GM18508 (cell line): ENCODE results near the gene MTCL1.

Experiments used
- ATAC-seq: cut with Tn5 transposase; IDR thresholded peaks from one replicate; pipeline ENCODE4 v1.9.1; 2021; ENCODE audit warnings: moderate number of reproducible peaks; ENCODE audit not compliant: insufficient read depth, unreplicated experiment

The MTCL1 gene

GRCh38 chr18:8705238-8705960 is at the start of gene MTCL1:
TSS of gene MTCL1 (plus strand) at chr18:8705556. CDS start at chr18:8705661, 105 bp downstream.
- no peak for ATAC-seq

- no peak for ATAC-seq
Observed at GRCh38 chr18:8656232-8656631, 49.1 kb upstream of the MTCL1 start.

- ATAC-seq, result no peak
Observed at GRCh38 chr18:8657050-8657820, 48.1 kb upstream of the MTCL1 start.

GRCh38 chr18:8657873-8658470 is 47.4 kb upstream of the MTCL1 start:
- ATAC-seq, result no peak

GRCh38 chr18:8658858-8659485 is 46.4 kb upstream of the MTCL1 start:
- no peak for ATAC-seq

- no peak for ATAC-seq
Observed at GRCh38 chr18:8659609-8660242, 45.6 kb upstream of the MTCL1 start.

- ATAC-seq, result no peak
Observed at GRCh38 chr18:8660316-8660715, 45.0 kb upstream of the MTCL1 start.

- no peak for ATAC-seq
Observed at GRCh38 chr18:8661754-8662559, 43.4 kb upstream of the MTCL1 start.

- no peak for ATAC-seq
Observed at GRCh38 chr18:8662560-8663255, 42.6 kb upstream of the MTCL1 start.

- ATAC-seq, result no peak
Observed at GRCh38 chr18:8667846-8668245, 37.5 kb upstream of the MTCL1 start.

- ATAC-seq, result no peak
Observed at GRCh38 chr18:8668381-8668780, 37.0 kb upstream of the MTCL1 start.

- ATAC-seq, result no peak
Observed at GRCh38 chr18:8669571-8669970, 35.8 kb upstream of the MTCL1 start.

- ATAC-seq, result no peak
Observed at GRCh38 chr18:8673256-8674209, 31.8 kb upstream of the MTCL1 start.

GRCh38 chr18:8675057-8675456 is 30.3 kb upstream of the MTCL1 start:
- no peak for ATAC-seq

- no peak for ATAC-seq
Observed at GRCh38 chr18:8681196-8681595, 24.2 kb upstream of the MTCL1 start.

GRCh38 chr18:8684577-8684976 is 20.8 kb upstream of the MTCL1 start:
- no peak for ATAC-seq

GRCh38 chr18:8685141-8685913 is 20.0 kb upstream of the MTCL1 start:
- ATAC-seq, result no peak
